GM23338 (cell line): ENCODE measurements around the gene PDGFRA. TPM values are rescaled to one million over a fixed set of nuclear protein-coding genes. Genes with fewer than 3 reads are reported as not detected.

Experiments used
- ATAC-seq: fragments of 200-7000 bp; cut with Tn5 transposase; 3 replicates; pipeline ENCODE4 v1.9.1; 2020
- DNase-seq: peaks from one replicate; pipeline ENCODE4 v3.0.0-alpha.2; 2015; ENCODE audit warnings: low spot score
- H2AFZ ChIP-seq: fragments of 200-600 bp; sonication (generic); 2 replicates; pipeline ENCODE4 v1.8.0; 2016; ENCODE audit warnings: antibody characterized with exemption, mild to moderate bottlenecking, moderate library complexity
- H3F3A ChIP-seq: fragments of 200-600 bp; sonication (generic); replicated peaks from 2 replicates; pipeline ENCODE4 v1.8.0; 2017; ENCODE audit warnings: antibody characterized with exemption, mixed run types, low read depth
- H3K27ac ChIP-seq: fragments of 200-600 bp; sonication (generic); 2 replicates; pipeline ENCODE4 v1.6.1; 2016; ENCODE audit warnings: low read depth
- H3K27me3 ChIP-seq: fragments of 200-600 bp; sonication (generic); 2 replicates; pipeline ENCODE4 v1.8.0; 2016; ENCODE audit warnings: mild to moderate bottlenecking, mixed run types, moderate library complexity; ENCODE audit not compliant: insufficient read depth
- H3K36me3 ChIP-seq: fragments of 200-600 bp; sonication (generic); 2 replicates; pipeline ENCODE4 v1.8.0; 2016; ENCODE audit warnings: mild to moderate bottlenecking; ENCODE audit not compliant: insufficient read depth
- H3K4me1 ChIP-seq: fragments of 200-600 bp; sonication (generic); 2 replicates; pipeline ENCODE4 v1.8.0; 2016; ENCODE audit warnings: mild to moderate bottlenecking, moderate library complexity; ENCODE audit not compliant: insufficient read depth
- H3K4me2 ChIP-seq: fragments of 200-600 bp; sonication (generic); 2 replicates; pipeline ENCODE4 v1.7.1; 2017; ENCODE audit warnings: mixed run types
- H3K4me3 ChIP-seq: fragments of 200-600 bp; sonication (generic); 2 replicates; pipeline ENCODE4 v1.6.1; 2016; ENCODE audit warnings: mixed run types
- H3K79me2 ChIP-seq: fragments of 200-600 bp; sonication (generic); replicated peaks from 2 replicates; pipeline ENCODE4 v1.8.0; 2017; ENCODE audit warnings: mild to moderate bottlenecking; ENCODE audit not compliant: insufficient read depth
- H3K9me2 ChIP-seq: fragments of 200-600 bp; sonication (generic); 2 replicates; pipeline ENCODE4 v1.8.0; 2017; ENCODE audit not compliant: insufficient read depth
- H4K20me1 ChIP-seq: fragments of 200-600 bp; sonication (generic); replicated peaks from 2 replicates; pipeline ENCODE4 v1.8.0; 2017; ENCODE audit warnings: mild to moderate bottlenecking; ENCODE audit not compliant: insufficient read depth
- H3K27ac Mint-ChIP-seq: 2 replicates; pipeline ENCODE4 v1.8.0; 2020; ENCODE audit warnings: inconsistent platforms, mild to moderate bottlenecking, moderate library complexity, mixed read lengths
- H3K27me3 Mint-ChIP-seq: 3 replicates; pipeline ENCODE4 v1.8.0; 2022; ENCODE audit warnings: low read depth, mild to moderate bottlenecking, moderate library complexity, mixed read lengths, inconsistent platforms; ENCODE audit not compliant: insufficient read depth, poor library complexity
- H3K36me3 Mint-ChIP-seq: 3 replicates; pipeline ENCODE4 v1.8.0; 2021; ENCODE audit warnings: low read depth, mild to moderate bottlenecking, inconsistent platforms, moderate library complexity, mixed read lengths
- H3K4me1 Mint-ChIP-seq: 3 replicates; pipeline ENCODE4 v1.8.0; 2020; ENCODE audit warnings: mild to moderate bottlenecking, inconsistent platforms, mixed read lengths
- H3K4me3 Mint-ChIP-seq: 3 replicates; pipeline ENCODE4 v1.8.0; 2021; ENCODE audit warnings: moderate library complexity, mild to moderate bottlenecking, inconsistent platforms, mixed read lengths
- H3K9me3 Mint-ChIP-seq: 3 replicates; pipeline ENCODE4 v1.8.0; 2020; ENCODE audit warnings: moderate library complexity, mild to moderate bottlenecking, inconsistent platforms, mixed read lengths
- CREB1 ChIP-seq: fragments of 250-450 bp; sonication (Bioruptor Pico); IDR thresholded peaks from 2 replicates; pipeline ENCODE4 v1.5.0; 2020; ENCODE audit warnings: low read depth, mild to moderate bottlenecking, moderate library complexity
- CTCF ChIP-seq, 2 experiments: fragments of 200-600 bp in 1 of 2; sonication (generic) in 1 of 2; conservative IDR thresholded peaks; 2 replicates each; pipeline versions ENCODE4 v1.5.1 to v1.6.1; 2016 to 2017; ENCODE audit warnings: antibody characterized with exemption in 2 of 2, low read depth in 2 of 2, mild to moderate bottlenecking in 2 of 2, moderate library complexity in 1 of 2
- ETS1 ChIP-seq: IDR thresholded peaks from 2 replicates; pipeline ENCODE4 v1.6.1; 2016; ENCODE audit warnings: antibody characterized with exemption
- EZH2 ChIP-seq: fragments of 200-600 bp; sonication (generic); IDR thresholded peaks from one replicate; pipeline ENCODE4 v1.8.0; 2017; ENCODE audit warnings: antibody characterized with exemption, mild to moderate bottlenecking, low read depth; ENCODE audit not compliant: unreplicated experiment
- EZH2phosphoT487 ChIP-seq: fragments of 200-600 bp; sonication (generic); IDR thresholded peaks from one replicate; pipeline ENCODE4 v1.8.1; 2018; ENCODE audit warnings: antibody characterized with exemption; ENCODE audit not compliant: unreplicated experiment
- JUNB ChIP-seq: IDR thresholded peaks from one replicate; pipeline ENCODE4 v1.6.1; 2016; ENCODE audit warnings: antibody characterized with exemption; ENCODE audit not compliant: unreplicated experiment
- NANOG ChIP-seq: IDR thresholded peaks from 2 replicates; pipeline ENCODE4 v1.6.1; 2016; ENCODE audit warnings: antibody characterized with exemption, borderline replicate concordance
- POLR2AphosphoS5 ChIP-seq: IDR thresholded peaks from 2 replicates; pipeline ENCODE4 v1.6.1; 2016; ENCODE audit warnings: antibody characterized with exemption, low read depth
- REST ChIP-seq: IDR thresholded peaks from one replicate; pipeline ENCODE4 v1.6.1; 2018; ENCODE audit warnings: antibody characterized with exemption; ENCODE audit not compliant: unreplicated experiment
- STAT1 ChIP-seq: IDR thresholded peaks from one replicate; pipeline ENCODE4 v1.6.1; 2016; ENCODE audit warnings: antibody characterized with exemption; ENCODE audit not compliant: unreplicated experiment
- ZNF114 ChIP-seq: fragments of 250-450 bp; sonication (Bioruptor Pico); IDR thresholded peaks from 2 replicates; pipeline ENCODE4 v1.5.0; 2020; ENCODE audit warnings: mild to moderate bottlenecking, moderate library complexity
- ZNF331 ChIP-seq: fragments of 250-450 bp; sonication (Bioruptor Pico); IDR thresholded peaks from 2 replicates; pipeline ENCODE4 v1.5.0; 2020; ENCODE audit warnings: low read depth, mild to moderate bottlenecking, moderate library complexity
- ZNF462 ChIP-seq: fragments of 250-450 bp; sonication (Bioruptor Pico); IDR thresholded peaks from 2 replicates; pipeline ENCODE4 v1.5.0; 2020; ENCODE audit warnings: mild to moderate bottlenecking, moderate library complexity
- polyA plus RNA-seq: library from polyadenylated mRNA; unstranded; fragments of >200 nt; fragmentation: Nextera tagmentation; extraction: Ambion mirVana; gene quantifications from 2 replicates; pipeline ENCODE4 v1.2.1, GENCODE V29; 2016
- total RNA-seq: library from RNA; depleted of rRNA; stranded (reverse); fragments of >200 nt; shearing (Covaris generic); gene quantifications from 2 replicates; pipeline ENCODE4 v1.2.3, GENCODE V29; 2014

The PDGFRA gene
- total and polyA plus RNA-seq, 2 experiments from 2014 or later, result 8.0 to 10.8 TPM

- Mint-ChIP-seq H3K27ac (no peak overlapping the region), H3K36me3 (no peaks in the 10 kb centered on the region), H3K4me3 (no peak overlapping the region), H3K9me3 (no peaks in the 10 kb centered on the region; the same call in 2 of the 3 replicates), H3K4me1 (no peaks in the 10 kb centered on the region), H3K27me3 (no peaks in the 10 kb centered on the region)
- Histone ChIP-seq H4K20me1 (no peaks in the 10 kb centered on the region), H2AFZ (peak overlapping the region; percentile 74; the same call in 1 of the 2 replicates), H3F3A (no peaks in the 10 kb centered on the region), H3K4me1 (no peaks in the 10 kb centered on the region), H3K36me3 (no peaks in the 10 kb centered on the region), H3K4me3 (no peak overlapping the region), H3K79me2 (no peaks in the 10 kb centered on the region), H3K9me2 (0 out of 2 replicates have a peak, but pooled peaks cover 5% of the 10 kb centered on the region), H3K4me2 (no peak overlapping the region), H3K27ac (no peak overlapping the region), H3K27me3 (no peaks in the 10 kb centered on the region)
- ATAC-seq (no peak), DNase-seq (peak; percentile 11)
- no peak for TF ChIP-seq ZNF331 (CRISPR knock-in tag)
- no peak for TF ChIP-seq ZNF114 (CRISPR knock-in tag)
- TF ChIP-seq EZH2, result no peak
- no peak for TF ChIP-seq NANOG
- no peak for TF ChIP-seq EZH2phosphoT487
- no peak for TF ChIP-seq REST
- TF ChIP-seq STAT1, result no peak
- no peak for TF ChIP-seq ZNF462 (CRISPR knock-in tag)
- no peak for TF ChIP-seq CREB1 (CRISPR knock-in tag)
- TF ChIP-seq JUNB, result no peak
- TF ChIP-seq POLR2AphosphoS5, result no peak
- no peak for TF ChIP-seq CTCF (conservative IDR thresholded peaks at IDR 0.05; ENCODE audit: low read depth in 2 of 2)
- no peak for TF ChIP-seq ETS1
Measured at GRCh38 chr4:54332542-54332941, 103.4 kb downstream of the PDGFRA start.
